Stimulated activated CD4-positive, alpha-beta T cell treated with anti-CD3 and anti-CD28 coated beads, Interleukin-4, amount 100 ng/mL, for 4 hours (primary cell): Measurements from ENCODE around the gene GSTO2.
"Not testable (repeated sequence)": the region's sequence is repeated elsewhere in the genome, so short reads cannot be mapped to it uniquely, and the experiment has no call there.

Experiments used
- DNase-seq, 2 experiments: peaks; one replicate each; pipeline ENCODE4 v3.0.0-alpha.2; 2020

The GSTO2 gene

GRCh38 chr10:104268713-104269645, at the start of gene GSTO2:
Gene GSTO2 (plus strand): TSS chr10:104269184. CDS start chr10:104274916, 5,732 bp downstream.
- DNase-seq: peak; percentile 95 to 99

DNA sequence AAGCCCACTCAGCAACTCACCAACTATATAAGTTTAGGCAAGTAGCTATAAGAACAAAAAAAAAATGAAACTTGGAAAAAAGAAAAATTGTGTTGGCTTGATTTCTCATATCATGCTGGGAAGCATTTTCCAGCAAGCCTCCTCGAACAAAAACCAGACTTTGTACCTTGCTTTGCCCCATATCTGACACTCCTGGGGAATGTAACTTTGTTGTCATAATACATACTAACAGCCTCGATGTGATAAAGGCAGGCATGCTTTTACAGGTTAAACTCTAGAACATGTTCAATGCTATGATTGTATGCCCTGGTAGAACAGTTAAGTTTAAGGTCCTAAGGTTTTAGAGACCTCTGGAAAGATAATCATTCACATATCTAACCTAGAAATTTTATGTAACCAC, 48.5 kb upstream of the GSTO2 start:
- no peak for DNase-seq

- no peak for DNase-seq
These were observed 45.7 kb upstream of the GSTO2 start for GRCh38 chr10:104223304-104223703.

DNA sequence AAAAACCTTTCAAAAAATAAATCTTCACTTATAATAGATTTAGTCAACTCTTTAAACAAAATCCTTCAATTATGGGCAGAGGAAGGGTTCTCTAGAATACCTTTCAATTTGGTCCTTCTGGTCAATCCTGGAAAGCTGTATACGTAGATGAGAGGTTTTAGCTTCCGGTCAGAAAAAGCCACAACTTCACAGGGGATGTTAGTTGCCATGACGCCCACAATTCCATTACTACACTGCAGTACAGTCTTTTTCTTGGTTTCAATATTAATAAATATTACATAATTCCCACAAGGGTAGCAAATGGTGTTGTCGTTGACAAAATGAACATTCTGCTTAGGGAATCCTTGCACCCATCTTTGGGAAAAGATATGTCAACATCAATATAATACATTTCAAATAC, 38.5 kb upstream of the GSTO2 start:
- no peak for DNase-seq

DNA sequence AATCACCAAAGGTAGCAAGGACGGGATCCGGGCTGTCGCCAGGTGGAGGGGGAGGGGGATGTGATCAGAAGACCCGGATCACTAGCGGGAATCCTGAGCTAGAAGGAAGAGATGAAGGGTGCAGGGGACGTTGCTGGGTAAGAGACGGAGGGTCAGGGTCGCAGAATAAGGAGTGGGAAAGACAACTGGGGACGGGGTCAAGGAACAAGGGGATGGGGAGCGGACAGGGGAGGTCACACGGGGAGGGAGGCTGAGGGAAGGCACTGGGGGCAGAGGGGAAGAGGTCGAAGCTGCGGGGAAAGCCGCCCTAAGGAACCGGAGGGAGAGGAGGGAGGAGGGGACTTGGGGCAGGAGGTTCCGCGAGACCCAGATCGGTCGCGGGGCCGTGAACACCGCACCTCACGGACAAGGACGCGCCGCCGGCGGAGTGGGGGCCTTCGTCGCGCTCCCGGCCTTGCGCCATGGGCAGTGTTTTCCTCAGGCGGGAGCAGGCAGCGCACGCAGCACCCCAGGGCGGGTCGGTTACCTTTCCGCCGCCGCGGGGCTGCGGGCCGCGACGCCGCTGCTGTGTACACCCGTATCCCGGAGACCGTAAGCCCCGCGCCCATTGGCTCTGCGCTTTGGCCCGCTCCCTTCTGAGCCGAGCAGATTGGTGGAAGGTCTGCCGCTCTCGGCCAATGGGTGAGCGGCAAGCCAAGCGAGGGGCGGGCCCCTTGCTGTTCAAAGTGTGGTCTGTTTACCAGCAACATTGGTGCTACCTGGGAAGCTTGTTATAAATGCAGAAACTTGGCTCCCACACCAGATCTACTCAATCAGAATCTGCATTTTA, 37.0 kb upstream of the GSTO2 start, which contains the start of gene CFAP43:
Gene CFAP43 (minus strand): TSS at position 581 of the 829 bp plus-strand sequence. CDS start 118 bp downstream, at position 463.
- DNase-seq: peak; percentile 97 to 100

DNA sequence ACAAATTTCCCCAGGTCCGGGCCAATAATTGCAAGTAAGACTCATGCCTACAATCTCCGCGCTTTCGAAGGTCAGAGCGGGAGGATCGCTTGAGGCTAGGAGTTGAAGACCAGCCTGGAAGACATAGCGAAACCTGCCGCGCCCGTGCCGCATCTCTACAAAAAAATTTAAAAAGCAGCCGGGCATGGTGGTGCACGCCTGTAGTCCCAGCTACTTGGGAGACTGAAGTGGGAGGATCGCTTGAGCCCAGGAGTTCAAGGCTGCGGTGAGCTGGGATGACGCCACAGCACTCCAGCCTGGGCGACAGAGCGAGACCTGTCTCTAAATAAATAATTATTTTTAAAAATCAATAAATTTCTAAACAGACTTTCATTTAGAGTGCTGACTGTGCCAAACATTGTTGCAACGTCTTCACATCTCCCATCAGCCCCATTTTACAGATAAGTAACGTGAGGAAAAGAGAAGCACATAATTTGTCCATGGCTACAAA, 36.3 kb upstream of the GSTO2 start:
- DNase-seq: no peak

- no peak for DNase-seq
These were observed 35.2 kb upstream of the GSTO2 start for GRCh38 chr10:104233817-104234216.

DNA sequence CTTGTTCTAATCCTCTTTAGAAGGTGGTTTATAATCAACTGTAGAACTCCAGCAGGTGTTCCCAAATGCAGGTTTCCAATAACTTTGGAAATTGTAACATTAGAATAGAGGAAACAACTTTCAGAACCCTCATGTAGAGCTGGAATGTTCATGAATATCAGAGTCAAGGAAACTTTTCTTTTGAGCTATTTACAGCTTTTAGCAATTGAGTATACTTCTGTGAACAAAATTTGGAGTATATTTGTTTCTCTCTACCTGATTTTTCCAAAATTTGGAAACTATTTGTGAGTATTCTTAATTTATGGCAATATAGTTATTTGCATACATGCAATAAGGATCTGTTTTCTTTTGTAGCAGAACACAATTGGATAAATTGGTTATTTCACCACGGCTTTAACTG, 34.0 kb upstream of the GSTO2 start:
- DNase-seq: no peak

DNA sequence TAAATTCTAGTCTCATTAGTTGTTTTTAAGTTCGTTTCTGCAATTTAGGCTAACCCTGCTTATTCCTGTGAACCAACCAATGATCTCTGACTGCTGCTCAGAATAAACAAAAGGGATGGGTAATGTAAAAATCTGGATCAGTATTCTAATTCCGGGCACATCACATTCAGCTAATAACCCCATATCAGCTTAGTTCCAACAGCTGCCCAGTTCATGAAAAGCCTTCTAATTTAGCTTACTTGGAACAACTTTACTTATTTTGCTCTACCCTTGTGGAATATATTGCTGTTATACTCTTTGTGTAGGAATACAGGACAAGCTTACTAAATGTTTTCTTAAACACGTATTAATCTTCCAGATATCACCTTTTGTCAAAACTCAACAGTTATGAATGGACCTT, 33.2 kb upstream of the GSTO2 start:
- DNase-seq: no peak

- no peak for DNase-seq
These were observed 28.9 kb upstream of the GSTO2 start for GRCh38 chr10:104240078-104240477.

GRCh38 chr10:104242545-104242944, 26.4 kb upstream of the GSTO2 start:
- no peak for DNase-seq

DNA sequence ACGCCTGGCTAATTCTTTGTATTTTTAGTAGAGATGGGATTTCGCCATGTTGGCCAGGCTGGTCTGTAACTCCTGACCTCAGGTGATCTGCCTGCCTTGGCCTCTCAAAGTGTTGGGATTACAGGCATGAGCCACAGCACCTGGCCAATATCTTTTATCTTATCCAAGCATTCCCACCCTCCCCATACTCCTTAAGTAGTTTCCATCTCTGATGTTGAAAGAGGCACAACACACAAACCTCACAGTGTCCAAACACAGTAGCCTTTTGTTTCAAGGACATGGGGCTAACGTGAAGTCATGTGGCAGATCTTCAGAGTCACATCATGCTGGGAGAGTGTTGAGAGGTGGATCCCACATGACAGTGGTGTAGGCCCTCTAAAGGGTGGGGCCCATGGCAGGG, 26.0 kb upstream of the GSTO2 start:
- not testable (repeated sequence) for DNase-seq

GRCh38 chr10:104243512-104243911, 25.5 kb upstream of the GSTO2 start:
- no peak for DNase-seq

DNA sequence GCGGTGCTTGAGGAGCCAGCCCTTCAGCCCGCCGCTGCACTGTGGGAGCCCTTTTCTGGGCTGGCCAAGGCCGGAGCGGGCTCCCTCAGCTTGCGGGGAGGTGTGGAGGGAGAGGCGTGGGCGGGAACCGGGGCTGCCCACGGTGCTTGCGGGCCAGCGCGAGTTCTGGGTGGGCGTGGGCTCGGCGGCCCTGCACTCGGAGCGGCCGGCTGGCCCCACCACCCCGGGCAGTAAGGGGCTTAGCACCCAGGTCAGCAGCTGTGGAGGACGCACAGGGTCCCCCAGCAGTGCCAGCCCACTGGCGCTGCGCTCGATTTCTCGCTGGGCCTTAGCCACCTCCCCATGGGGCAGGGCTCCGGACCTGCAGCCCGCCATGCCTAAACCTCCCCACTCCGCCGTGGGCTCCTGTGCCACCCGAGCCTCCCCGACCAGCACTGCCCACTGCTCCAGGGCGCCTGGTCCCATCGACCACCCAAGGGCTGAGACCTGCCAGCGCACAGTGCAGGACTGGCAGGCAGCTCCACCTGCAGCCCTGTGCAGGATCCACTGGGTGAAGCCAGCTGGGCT, 23.8 kb upstream of the GSTO2 start:
- DNase-seq: no peak

GRCh38 chr10:104246976-104247375, 22.0 kb upstream of the GSTO2 start:
- no peak for DNase-seq

DNA sequence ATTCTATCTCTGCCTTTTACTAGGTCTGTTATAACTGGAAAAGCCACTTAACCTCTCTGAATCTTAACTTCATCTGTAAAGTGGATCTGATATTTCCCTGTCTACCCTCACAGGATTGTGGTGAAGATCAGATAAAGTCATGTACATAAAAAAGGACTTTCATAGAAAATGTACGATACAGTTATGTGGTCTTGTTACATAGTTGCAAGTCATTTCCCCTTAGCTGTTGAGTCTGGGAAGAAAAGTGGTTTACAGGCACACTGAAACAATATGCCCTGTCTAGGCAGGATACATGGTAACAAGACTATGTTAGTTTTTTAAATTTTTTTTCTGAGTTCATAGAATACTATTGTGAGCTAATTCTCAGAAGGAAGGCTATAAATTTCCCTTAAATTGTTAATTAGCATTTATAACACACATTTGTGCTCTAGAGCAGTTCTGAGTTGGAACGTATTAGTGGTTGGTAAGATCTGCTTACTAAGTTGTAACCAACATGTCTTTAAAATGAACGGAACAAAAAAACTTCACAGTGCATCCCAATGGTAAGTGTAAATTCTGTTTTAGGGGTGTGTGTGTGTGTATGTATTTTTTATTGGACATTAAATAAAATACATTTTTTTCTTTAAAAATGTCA, 21.4 kb upstream of the GSTO2 start:
- no peak for DNase-seq

DNA sequence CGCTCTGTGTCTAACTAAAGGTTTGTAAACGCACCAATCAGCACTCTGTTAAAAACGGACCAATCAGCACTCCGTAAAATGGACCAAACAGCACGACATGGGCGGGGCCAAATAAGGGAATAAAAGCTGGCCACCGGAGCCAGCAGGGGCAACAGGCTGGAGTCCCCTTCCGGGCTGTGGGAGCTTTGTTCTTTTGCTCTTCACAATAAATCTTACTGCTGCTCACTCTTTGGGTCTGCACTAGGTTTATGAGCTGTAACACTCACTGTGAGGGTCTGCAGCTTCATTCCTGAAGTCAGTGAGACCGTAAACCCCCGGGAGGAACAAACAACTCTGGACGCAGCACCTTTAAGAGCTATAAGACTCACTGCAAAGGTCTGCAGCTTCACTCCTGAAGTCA, 20.1 kb upstream of the GSTO2 start:
- not testable (repeated sequence) for DNase-seq

- no peak for DNase-seq
These were observed 18.6 kb upstream of the GSTO2 start for GRCh38 chr10:104250371-104250770.

- DNase-seq: no peak
These were observed 17.5 kb upstream of the GSTO2 start for GRCh38 chr10:104251443-104251842.

DNA sequence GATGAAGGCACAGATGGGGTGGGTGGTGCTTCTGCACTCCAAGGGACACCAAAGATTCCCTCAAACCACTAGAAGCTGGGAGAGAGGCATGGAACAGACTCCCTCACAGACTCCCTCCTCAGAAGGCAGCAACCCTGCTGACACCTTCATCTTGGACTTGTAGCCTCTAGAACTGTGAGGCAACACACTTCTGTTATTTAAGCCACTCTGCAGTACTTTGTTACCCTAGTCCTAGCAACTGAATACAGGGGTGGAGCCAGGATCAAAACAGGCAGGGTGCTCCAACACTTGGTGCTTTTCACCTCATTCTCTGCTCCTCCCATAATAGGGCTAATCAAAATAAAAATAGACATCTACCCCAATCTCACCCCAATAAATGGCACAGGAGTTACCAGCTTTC, 16.6 kb upstream of the GSTO2 start:
- DNase-seq: no peak

DNA sequence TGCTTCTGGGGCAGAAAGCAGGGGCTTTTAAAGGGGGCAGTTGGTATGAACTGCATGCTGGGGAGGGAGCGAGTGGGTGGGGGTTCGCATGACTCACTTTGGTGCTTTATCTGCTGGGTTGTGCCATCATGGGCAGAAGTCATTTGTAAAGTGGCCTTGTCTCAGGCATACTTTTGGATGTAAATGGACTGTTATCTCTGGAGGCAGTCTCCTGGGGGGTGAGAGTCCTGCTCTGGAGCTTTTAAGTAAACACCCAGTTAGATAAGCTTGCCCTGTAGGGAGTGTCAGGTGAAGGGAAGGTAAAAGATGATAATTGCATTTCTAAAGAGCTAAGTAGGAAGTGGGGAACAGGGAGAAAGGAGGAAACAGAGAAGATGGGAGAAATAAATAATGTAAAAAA, 15.9 kb upstream of the GSTO2 start:
- peak in 1 of 2 experiments; percentile 26 for DNase-seq

DNA sequence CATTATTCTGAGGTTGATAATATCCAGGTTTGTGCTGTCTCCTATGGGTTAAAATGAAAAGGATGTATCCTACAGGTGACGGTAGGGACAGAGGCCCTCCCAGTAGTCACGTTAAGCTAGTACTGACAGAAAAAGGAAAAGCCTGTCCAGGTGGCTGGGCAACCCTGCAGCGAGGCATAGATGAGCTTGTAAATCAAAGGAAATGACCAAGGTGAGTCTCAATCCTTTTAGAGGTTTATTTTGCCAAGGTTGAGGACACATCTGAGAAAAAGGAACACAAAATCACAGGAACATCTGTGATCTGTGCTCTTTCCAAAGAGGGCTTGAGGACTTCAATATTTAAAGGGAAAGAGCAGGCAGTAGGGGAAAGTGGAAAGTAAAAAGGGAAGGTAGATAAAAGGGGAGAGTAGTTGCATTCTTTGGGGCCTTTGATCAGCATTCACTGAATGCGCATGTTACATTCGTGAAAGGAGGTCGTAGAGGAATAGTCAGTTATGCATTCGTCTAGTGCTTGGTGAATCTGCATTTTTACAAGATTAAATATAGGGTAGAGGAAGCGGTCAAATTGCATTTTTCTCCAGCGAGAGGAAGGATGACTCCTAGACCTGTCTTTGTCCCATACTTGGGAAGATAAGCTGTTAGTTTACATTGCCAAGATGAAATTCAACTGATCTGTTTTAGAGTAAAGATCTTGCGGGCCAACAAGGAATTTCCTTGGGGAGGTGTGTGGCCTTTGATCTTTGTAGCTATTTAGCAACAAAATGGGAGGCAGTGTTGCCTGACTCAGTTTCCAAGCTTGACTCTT, 15.2 kb upstream of the GSTO2 start:
- DNase-seq: no peak
